GM12801 (cell line): ENCODE measurements around the gene GJA5.

ENCODE experiments used
- CTCF ChIP-seq: IDR thresholded peaks from one replicate; pipeline ENCODE4 v1.5.1; 2011; ENCODE audit warnings: control low read depth; ENCODE audit not compliant: insufficient read length; ENCODE audit errors: extremely low read depth

Gene GJA5

DNA sequence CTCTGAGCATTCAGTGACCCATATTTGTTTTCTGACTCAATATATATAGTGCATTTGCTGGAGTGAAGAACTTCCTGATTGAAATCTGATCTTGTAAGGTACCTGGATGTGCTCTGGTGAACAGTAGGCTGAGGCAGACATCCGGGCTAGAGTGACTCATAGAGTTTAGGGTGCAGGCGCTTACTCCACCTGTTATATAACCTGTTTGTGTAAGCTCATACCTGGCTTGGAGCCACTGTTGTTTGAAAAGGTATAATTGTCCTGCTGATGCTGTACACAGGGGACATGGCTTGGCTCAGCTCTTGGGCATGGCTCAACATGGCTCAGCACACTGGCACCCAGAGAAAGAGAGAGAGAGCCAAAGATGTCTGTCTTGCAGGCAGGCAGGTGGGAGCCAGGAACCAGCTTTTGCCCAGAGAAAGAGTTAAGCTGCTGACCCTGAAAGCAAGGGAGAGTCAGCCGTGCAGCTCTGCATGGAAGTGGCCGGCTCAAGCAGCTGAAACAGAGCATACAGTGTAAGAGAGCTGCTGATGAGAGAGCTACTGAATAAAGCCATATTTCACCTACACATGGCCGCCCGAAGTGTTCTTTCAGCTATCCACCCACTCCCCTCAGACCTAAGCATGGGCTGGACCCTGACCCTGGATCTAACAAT lies 43.2 kb downstream of the GJA5 start:
- TF ChIP-seq CTCF: no peak

DNA sequence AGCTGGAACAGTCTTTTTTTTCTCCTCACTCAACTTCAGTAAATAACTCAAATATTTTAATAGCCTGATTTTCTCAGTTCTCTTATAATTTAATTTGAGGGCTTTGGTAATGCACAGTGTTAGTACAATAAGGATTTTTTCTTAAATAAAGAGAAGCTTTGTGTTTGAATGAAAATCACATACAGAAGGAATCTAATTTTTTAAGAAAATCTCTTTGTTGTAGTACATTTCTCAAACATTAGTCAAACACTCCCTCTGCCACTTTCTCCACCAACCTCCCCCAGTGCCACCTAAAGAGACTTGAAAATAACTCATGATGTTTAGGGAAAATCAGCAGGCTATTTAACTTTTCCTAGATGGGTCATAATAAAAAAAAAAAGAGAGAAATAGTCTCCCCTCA lies 47.8 kb downstream of the GJA5 start:
- TF ChIP-seq CTCF: no peak
